HG03097 (cell line): ENCODE results near the gene MAEL.

Experiments
- ATAC-seq: cut with Tn5 transposase; IDR thresholded peaks from one replicate; pipeline ENCODE4 v1.9.1; 2021; ENCODE audit not compliant: unreplicated experiment, low FRiP score

MAEL gene

DNA sequence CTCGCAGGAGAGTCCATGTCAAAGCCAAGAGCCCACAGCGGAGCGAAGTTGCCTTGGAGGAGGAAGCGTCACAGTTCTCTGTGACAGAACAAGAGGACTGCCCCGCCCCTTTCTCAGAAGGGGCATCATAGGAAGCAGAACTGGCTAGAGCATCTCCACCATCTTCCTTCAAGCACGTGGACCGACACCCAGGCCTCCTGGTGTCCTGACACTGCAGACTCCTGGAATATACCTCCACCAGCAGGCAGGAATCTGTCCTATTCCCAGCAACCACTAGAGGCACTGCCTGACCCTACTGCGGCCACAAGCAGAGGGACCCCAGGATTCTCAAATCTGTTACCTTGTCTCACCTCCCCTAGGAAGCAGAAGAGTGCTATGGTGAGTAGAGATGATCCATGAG is 63.3 kb downstream of the MAEL start:
- no peak for ATAC-seq

DNA sequence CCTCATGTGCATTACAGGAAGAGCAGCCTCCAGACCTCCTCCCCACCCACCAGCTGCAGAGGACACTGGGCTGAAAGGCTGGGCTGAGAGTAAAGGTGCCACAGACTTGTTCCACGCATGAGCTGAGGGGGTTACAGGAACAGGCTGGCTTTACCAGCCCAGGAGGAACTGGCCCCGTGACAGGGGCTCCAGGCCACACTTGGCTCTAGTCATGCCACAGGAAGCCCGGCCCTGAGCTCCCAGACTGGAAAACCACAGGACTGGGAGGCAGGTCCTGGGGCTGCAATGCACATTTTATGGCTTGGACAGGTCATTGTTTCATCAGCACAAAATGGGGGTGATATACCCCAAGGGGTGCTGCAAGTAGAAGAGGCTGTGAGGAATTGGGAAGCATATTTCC is 65.5 kb downstream of the MAEL start:
- ATAC-seq, result no peak

DNA sequence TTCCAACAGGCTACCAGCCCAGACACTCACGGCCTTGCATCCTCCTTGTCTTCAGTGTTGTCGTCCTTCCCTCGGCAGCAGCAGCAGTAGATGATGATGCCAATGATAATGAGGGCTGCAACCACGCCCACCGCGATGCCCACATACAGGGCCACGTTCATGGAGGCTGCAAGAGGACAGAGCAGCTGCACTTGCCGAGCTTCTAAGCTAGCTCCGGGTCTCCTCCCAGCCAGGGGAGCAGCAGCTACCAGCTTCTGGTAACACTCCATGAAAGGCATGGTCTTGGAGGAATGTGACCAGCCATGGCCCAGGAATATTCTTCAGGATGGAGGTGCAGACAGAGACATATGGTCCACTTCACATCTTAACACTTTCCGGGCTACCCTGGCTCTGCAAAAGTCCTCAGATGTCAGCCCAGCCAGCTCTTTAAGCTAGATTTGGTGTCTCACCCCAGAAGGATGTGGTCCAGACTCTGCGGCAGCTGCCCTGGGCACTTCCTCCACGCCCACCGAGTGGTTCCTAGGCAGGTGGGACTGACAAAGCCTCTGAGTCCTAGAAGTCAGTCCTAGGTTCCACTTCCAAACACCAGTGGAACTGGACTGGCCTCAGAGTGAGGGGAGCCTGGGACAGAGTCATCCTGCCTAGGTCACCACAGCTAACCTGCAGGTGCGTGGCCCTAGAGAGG is 66.0 kb downstream of the MAEL start:
- ATAC-seq, result no peak

DNA sequence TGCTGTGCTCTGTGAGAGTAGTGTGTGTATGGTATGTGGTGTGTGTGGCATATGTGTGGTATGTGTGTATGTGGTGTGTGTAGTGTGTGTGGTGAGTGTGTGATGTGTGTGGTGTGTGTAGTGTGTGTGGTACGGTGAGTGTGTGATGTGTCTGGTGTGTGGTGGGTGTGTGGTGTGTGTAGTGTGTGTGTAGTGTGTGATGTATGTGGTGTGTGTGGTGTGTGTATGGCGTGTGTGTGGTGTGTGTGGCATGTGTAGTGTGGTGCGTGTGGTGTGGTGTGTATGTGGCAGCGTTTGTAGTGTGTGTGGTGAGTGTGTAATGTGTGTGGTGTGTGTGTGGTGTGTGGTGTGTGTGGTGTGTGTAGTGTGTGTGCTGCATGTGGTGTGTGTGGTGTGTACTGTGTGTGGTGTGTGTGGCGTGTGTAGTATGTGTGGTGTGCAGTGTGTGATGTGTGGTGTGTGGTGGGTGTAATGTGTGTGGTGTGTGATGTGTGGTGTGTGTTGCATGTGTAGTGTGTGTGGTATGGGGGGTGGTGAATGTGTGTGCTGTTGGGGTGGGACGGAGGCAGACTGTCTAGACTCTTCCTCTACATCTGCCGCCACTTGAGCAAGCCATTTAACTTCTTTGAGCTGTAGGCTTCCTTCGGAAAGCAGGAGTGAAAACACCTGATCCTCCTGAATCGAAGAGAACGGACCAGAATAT is 67.6 kb downstream of the MAEL start:
- ATAC-seq, result no peak

DNA sequence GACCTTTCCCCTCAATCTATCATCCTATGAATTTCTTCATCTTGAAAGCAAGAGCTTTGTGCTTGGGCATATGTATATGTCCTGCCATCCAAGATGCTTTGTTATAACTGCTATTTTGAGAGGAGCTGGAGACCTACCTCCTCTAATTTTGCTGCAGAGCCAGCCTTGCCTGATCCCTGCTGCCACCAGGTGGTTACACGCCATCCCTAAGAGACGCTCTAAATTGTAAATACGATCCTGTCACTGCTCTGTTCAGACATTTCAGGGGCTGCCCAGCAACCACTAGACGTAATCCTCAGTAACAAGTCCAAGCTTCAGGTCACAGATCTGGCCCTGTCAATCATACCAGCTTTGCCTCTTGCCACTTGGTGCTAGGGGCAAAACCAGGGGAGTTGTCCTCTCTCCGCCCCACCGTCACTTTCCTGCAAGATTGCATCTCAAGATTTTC is 68.2 kb downstream of the MAEL start:
- ATAC-seq, result peak; percentile 52

DNA sequence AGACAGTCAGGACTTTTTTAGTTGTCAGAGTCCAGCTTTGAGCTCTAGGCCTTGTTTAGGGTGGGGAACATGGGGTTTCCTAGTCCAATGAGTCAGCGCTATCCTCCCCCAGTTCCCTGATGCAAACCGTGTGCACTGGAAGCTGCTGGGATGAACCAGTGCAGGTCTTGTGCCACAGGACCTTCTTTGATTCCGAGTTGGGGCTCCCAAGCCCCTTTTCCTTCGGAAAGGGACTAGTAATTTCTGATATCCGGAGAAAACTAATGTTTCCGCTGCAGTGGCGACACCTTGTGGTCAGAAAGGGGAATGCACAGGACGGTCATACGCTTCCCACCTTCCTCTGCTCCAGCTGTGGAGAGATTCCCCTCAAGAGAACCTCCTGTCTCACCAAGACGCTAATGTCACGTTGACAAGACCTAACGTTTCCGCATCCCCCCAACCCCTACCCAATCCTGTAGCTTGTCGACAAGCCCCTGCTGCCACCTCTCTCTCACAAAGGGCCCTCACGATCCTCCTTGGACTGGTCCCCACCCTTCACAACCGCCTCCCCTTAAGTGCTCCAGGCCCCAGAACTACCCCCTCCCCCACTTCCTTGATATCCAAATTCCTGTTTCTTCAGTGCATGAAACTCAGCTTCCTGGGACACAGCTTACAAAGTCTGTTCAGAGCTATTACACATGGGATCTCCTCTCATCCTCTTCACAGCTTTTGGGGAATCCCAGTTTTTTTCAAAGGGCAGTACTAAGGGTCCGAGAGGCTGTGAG is 70.1 kb downstream of the MAEL start:
- no peak for ATAC-seq

DNA sequence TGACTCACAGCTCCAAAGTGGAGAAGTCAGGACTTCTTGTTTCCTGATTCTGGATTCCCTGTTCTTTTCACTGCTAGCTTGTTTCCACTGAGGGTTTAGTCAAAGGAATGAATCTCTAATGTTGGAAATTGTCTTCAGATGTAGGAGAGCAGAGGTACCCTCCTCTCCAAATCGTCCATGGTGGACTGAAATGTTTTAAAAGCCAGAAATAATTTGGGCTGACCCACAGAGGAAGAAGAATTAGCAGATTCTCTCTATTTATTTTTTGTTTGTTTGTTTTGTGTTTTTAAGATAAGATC is 70.7 kb downstream of the MAEL start:
- no peak for ATAC-seq

DNA sequence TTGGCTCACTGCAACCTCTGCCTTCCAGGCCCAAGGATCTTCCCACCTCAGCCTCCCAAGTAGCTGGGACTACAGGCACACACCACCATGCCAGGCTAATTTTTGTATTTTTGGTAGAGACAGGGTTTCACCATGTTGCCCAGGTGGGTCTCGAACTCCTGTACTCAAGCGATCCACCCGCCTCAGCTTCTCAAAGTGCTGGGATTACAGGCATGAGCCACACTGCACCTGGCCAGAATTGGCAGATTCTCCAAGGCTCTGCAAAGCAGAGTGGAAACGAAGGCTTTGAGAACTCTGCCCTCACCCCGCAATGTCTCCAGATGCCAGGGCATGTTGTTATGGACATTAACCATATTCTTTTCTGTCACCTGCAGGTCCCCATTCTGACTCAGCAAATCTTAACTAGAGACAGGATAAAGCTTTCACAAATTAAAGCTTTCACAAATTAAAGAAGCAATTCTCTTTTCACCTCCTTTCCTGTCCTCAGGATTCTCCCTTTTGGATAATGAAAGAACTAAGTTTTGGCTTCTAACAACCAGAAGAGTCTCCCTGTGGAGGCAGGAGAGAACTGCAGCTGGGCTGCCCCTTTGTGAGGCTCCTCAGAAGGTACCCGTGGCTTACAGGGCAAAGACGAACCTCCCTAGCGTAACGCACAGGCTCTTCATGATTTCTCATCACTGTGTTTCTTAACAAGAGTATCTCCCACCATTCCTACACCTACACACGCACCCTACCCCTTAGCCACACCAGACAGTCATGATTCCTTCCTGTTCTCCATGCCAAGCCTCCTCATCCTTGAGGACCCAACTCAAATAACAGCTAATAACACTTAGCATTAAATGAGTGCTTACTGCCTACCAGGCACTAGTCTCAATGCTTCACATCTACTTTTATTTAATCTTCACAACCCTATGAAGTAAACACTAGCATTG is 71.3 kb downstream of the MAEL start:
- no peak for ATAC-seq

DNA sequence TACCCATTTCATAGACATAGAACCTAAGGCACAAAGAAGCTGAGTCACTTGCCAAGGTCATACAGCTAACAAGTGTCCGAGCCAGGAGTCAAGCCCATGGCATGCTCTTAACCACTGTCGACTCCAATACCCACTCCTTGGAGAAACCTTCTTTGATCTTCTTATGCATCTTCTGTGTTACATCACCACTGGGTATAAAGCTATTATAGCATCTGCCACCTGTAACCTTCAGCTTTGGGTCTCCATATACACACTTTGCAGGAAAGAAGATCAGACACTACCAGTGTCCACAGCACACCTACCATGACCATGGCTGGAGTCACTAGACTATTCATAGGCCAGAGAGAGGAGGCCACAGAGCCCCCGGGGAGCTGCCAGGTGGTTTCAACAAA is 72.0 kb downstream of the MAEL start:
- no peak for ATAC-seq

DNA sequence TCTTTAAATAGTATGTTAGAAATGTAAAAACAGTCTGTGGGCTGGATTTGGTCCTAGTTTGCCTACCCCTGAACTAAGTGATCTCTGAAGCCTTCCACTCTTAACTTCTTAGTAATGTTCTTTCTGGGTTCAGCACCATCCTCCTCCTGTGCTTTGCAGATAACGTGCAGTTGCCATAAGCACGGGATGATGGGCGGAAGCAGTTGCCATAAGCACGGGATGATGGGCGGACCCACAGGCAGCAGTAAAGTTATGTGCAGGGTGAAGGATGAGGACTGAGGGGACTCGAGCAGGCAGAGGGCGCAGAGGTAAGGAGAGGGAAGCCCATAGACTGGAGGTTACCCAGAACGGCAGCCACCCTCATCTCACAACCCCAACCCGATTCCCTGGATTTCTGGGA is 75.5 kb downstream of the MAEL start:
- no peak for ATAC-seq

DNA sequence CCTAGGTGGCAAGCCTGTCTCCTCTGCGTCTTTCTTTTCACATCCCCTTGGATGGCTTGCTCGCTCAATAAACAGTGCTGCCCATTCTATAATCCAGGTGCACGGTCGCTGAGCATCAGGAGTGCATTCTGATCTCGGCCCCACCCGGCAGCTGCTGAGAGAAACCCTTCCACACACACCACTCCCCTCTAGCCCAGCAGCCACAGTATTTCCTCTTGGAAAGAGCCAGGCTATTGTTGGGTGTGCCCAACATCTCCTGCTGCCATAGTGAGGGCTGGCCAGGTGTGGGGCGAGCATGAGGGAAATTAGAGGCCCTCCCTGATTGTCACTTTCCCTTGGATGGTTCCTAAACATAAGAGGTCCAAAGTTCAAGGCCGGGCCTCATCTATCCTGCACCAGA is 76.4 kb downstream of the MAEL start:
- no peak for ATAC-seq

DNA sequence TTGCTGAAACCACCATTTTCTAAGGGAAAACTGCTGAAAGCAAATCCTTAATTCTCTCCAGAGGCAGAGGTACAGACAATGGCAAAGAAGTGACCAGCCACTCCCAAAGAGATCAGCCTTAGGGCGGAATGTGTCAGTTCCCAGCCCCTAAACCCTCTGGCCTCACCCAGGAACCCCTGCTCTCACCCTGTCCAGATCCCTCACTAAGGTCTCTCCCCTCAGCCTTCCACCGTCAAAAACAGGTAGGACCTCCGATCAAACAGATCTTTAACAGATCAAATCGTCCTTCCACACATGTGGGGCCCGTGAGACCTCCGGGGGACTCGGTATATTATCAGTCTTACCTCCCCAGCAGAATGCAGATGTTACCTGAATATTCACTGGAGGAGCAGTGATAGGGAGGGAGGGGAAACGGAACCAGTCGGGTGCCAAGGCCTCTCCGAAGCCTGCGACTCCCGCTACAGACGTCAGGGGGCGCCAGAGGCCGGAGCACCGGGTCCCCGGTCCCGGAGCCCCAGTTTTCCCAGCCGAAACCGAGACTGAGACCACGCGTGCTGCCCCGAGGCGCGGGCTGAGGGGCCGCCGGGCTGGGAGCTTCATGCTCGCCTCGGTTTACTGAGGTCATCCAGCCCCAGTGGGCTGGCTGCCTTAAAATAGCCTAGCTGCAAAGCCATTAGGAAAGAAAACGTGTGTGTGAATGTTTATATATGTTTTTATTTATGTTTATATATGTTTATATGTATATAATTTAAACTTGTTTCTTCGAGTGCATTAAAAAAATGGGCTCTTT is 77.4 kb downstream of the MAEL start:
- no peak for ATAC-seq

DNA sequence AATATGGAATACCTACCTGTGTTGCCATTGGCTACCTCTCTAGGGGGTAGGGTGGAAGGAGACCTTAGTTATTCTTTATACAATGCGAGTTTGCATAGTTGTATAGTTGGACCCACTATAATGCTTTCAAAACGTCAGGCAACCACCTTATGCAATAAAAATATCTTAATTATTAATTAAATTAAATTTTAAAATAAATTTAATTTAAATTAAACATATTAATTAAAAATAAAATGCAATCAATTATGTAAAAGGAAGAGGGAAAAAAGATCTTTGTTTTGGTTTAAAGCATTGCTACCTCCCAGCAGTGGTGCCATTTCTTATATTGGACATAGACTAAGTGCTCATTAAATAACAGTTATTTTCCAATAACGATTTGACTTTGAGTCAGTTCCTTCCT is 78.8 kb downstream of the MAEL start:
- no peak for ATAC-seq

DNA sequence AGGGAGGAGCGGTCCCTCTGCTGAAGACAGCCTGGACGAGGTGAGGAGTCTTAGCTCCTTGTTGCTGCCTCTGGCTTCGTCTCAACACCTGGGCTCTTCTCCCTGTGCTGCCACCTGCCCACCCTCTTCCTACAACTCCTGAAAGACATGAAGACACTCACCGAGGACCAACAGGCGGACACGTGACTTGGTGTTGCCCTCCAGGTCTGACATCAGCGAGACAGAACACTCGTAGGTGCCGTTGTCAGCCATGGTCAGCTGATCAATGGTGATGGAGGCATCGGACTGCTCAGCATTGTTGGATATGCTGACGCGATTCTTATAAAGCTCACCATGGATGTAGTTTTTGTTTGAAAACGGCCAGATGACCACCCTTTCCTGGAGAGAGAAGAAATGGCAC is 79.7 kb downstream of the MAEL start:
- ATAC-seq, result no peak

DNA sequence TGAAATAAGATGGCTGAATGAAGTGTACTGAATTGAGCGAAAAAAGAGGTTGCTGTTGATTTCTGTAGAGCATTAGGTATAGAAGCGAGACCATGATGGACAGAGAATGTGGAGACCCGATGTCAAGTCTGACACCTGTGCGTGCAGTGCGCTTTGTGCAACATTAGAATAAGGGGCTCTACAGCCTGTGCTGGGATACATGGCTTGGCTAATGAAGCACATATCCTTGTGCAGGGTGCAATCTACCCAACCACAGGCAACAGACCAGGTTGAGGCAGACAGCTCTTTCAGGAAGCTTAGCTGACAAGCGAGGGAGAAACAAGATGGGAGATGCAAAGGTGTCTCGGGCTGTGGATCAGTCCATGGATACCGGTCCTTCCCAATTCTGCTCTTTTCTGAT is 82.2 kb downstream of the MAEL start:
- ATAC-seq, result no peak
